Panc1 (cell line): ENCODE measurements around the gene RGS3.

Source experiments
- POLR2AphosphoS5 ChIP-seq: IDR thresholded peaks from 2 replicates; pipeline ENCODE4 v1.6.1; 2012; ENCODE audit warnings: mild to moderate bottlenecking, low read depth, low read length, moderate library complexity
- SIN3A ChIP-seq: IDR thresholded peaks from 2 replicates; pipeline ENCODE4 v1.6.1; 2012; ENCODE audit warnings: low read depth, mild to moderate bottlenecking, low read length, moderate library complexity, borderline replicate concordance; ENCODE audit not compliant: insufficient read depth
- TF ChIP-seq, protein P1 (sequence below): fragments of 450-650 bp; IDR thresholded peaks from 2 replicates; pipeline ENCODE4 v1.5.1; 2017; ENCODE audit warnings: mild to moderate bottlenecking

DNA sequence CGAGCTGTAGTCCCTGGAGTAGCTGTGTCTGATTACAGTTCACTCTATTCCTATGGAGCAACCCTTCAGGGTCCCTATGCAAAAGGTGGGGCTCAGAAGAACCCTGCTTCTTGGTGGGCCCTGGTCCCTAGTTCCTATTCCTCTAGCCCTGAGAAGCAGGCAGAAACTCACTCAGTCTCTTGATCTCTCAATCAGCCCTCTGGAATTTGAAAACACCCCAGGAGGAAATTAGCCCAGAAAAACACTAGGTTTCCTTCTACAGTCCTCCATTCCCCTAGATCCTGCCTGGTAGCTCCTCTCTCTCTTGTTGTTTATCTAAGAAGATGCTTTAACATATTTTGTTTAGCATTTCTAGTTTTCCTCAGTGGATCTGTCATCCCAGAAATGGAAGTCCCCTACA lies 7.6 kb downstream of the RGS3 start:
- TF ChIP-seq, protein P1, sequence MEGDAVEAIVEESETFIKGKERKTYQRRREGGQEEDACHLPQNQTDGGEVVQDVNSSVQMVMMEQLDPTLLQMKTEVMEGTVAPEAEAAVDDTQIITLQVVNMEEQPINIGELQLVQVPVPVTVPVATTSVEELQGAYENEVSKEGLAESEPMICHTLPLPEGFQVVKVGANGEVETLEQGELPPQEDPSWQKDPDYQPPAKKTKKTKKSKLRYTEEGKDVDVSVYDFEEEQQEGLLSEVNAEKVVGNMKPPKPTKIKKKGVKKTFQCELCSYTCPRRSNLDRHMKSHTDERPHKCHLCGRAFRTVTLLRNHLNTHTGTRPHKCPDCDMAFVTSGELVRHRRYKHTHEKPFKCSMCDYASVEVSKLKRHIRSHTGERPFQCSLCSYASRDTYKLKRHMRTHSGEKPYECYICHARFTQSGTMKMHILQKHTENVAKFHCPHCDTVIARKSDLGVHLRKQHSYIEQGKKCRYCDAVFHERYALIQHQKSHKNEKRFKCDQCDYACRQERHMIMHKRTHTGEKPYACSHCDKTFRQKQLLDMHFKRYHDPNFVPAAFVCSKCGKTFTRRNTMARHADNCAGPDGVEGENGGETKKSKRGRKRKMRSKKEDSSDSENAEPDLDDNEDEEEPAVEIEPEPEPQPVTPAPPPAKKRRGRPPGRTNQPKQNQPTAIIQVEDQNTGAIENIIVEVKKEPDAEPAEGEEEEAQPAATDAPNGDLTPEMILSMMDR = no peak
- no peak for TF ChIP-seq POLR2AphosphoS5
- TF ChIP-seq SIN3A = no peak
